HG02642 (cell line): ENCODE measurements around the gene AK9.
A peak's percentile ranks its signal among the peaks of the same experiment; 100 is the strongest.
"Not testable (repeated sequence)": the region's sequence is repeated elsewhere in the genome, so short reads cannot be mapped to it uniquely, and the experiment has no call there.

ENCODE experiments used
- ATAC-seq: cut with Tn5 transposase; IDR thresholded peaks from one replicate; pipeline ENCODE4 v1.9.1; 2021; ENCODE audit warnings: mild to moderate bottlenecking; ENCODE audit not compliant: unreplicated experiment, poor library complexity

The AK9 gene

GRCh38 chr6:109690737-109691621 is at the start of gene AK9, which contains the start of gene FIG4:
Gene AK9, minus strand, starts transcription at chr6:109691202. Its CDS starts 15,457 bp downstream, at chr6:109675745.
Gene FIG4, plus strand, starts transcription at chr6:109691296. Its CDS starts 140 bp downstream, at chr6:109691436.
- ATAC-seq: peak; percentile 97

GRCh38 chr6:109740787-109741186 is 49.8 kb upstream of the AK9 start:
- no peak for ATAC-seq

GRCh38 chr6:109739686-109740085 is 48.7 kb upstream of the AK9 start:
- no peak for ATAC-seq

GRCh38 chr6:109738667-109739066 is 47.7 kb upstream of the AK9 start:
- no peak for ATAC-seq

GRCh38 chr6:109738255-109738654 is 47.3 kb upstream of the AK9 start:
- ATAC-seq: no peak

GRCh38 chr6:109736273-109737025 is 45.4 kb upstream of the AK9 start:
- ATAC-seq: no peak

GRCh38 chr6:109725250-109725649 is 34.2 kb upstream of the AK9 start:
- ATAC-seq: not testable (repeated sequence)

- no peak for ATAC-seq
These were observed 31.7 kb upstream of the AK9 start for GRCh38 chr6:109722564-109723254.

- ATAC-seq: no peak
These were observed 31.0 kb upstream of the AK9 start for GRCh38 chr6:109722011-109722410.

- no peak for ATAC-seq
These were observed 29.3 kb upstream of the AK9 start for GRCh38 chr6:109720311-109720710.

GRCh38 chr6:109718991-109719390 is 28.0 kb upstream of the AK9 start:
- no peak for ATAC-seq

GRCh38 chr6:109717971-109718370 is 27.0 kb upstream of the AK9 start:
- no peak for ATAC-seq

- ATAC-seq: no peak
These were observed 24.6 kb upstream of the AK9 start for GRCh38 chr6:109715616-109716015.

GRCh38 chr6:109714611-109715010 is 23.6 kb upstream of the AK9 start:
- no peak for ATAC-seq

- no peak for ATAC-seq
These were observed 23.2 kb upstream of the AK9 start for GRCh38 chr6:109714166-109714565.

- no peak for ATAC-seq
These were observed 22.1 kb upstream of the AK9 start for GRCh38 chr6:109713097-109713496.

GRCh38 chr6:109708099-109708498 is 17.1 kb upstream of the AK9 start:
- ATAC-seq: not testable (repeated sequence)

- ATAC-seq: no peak
These were observed 15.5 kb upstream of the AK9 start for GRCh38 chr6:109706513-109706912.

- peak; percentile 91 for ATAC-seq
These were observed 14.3 kb upstream of the AK9 start for GRCh38 chr6:109705258-109705657.

GRCh38 chr6:109702791-109703190 is 11.8 kb upstream of the AK9 start:
- no peak for ATAC-seq

GRCh38 chr6:109701774-109702173 is 10.8 kb upstream of the AK9 start:
- ATAC-seq: no peak
